ENCODE data around the gene RASGRF1.
"Not testable (repeated sequence)": the region's sequence is repeated elsewhere in the genome, so short reads cannot be mapped to it uniquely, and the experiment has no call there.

The RASGRF1 gene

GRCh38 chr15:78928616-78929093 is 161.9 kb downstream of the RASGRF1 start:
- DNase-seq = no peak

GRCh38 chr15:78928176-78928575 is 162.4 kb downstream of the RASGRF1 start:
- not testable (repeated sequence) for DNase-seq

GRCh38 chr15:78927077-78927790 is 163.3 kb downstream of the RASGRF1 start:
- DNase-seq = no peak

DNA sequence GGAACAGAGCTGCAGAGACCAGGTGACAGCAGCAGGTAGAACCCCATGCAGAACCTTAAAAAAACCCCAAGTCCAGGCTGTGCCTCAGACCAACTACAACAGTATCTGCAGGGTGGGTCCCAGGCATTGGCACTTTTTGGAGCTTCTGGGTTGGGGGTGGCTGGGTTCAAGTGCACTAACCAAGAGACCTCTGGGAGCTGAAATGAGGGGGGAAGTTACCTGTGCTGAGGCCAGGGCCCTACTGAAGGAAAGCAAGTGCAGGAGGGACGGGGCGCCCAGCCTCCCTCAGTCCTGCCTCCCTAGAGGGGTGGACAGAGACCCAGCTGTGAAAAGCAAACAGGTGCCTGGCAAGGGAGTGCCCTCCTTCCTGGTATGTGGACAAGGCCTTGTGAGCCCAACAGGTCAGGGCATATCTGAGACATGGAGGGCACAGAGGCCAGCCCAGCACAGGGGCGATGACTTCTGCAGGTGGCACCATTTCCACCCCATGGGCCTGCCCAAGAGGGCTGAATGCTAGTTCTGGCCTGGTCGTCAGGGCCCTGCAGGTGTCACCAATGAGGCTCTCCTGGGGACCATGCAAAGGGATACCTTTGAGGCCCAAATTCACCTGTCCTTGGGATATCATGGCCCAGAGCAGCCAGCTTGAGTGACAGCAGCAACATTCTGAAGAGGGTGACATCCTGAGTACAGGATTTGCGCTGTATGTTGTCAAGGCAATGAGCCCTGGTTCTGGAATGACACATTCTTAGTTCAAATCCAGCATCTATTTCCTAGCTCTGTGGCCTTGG is 164.4 kb downstream of the RASGRF1 start:
- DNase-seq = no peak

GRCh38 chr15:78925076-78925624 is 165.4 kb downstream of the RASGRF1 start:
- DNase-seq = no peak

GRCh38 chr15:78923480-78924360 is 166.9 kb downstream of the RASGRF1 start:
- DNase-seq = no peak

DNA sequence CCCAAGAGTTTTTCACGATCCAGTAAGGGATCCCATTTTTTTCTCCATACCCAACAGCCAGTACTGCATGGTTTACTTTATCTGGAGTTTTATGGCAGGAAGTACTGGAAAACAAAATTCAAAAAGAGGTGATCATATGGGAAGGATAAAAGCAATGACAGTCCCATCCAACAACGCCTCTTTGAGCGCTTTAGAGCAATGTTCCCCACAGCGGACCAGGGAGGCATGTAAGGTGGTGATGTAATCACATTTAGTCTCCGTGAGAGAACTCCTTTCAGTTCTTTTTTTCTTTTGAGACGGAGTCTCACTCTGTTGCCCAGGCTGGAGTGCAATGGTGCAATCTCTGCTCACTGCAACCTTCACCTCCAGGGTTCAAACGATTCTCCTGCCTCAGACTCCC is 167.6 kb downstream of the RASGRF1 start:
- no peak for DNase-seq

DNA sequence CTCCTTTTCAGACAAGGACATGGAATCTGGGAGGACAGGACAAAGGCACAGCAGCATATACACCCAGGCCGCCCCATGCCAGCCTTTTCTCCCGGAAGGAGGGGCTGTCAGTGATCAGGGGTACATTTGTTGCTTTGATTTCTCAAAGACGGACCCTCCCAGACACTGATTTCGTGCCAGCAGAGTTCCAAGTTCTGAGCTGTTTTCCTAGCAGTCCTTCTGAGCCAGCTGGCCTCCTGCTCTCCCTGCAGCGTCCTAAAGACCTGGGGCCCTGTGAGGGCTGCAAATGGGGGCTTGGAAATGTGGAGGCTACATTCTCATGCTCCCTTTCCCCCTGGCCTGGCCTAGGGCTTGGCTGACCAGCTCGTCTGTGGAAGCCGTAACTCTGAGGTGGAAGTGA is 168.1 kb downstream of the RASGRF1 start:
- DNase-seq = no peak

DNA sequence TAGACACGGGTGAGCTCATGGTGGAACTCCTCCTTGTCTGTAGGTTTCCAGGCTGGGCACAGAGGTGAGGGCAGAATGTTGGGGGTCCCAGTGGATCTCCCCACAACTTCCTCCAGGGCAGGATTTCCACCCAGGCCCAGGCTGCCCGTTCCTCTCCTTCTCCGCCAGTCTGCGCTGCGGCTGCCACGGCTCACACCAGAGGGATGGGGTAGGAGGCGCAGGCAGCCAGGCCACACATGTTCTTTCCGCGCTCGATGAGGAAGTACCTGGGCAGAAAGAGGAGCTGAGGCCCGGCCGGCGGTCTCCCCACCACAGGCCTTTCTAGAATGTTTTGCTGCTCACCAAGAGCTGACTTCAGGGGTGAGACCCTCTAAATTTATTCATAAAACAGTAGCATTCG is 168.6 kb downstream of the RASGRF1 start:
- no peak for DNase-seq

- no peak for DNase-seq
Observed at GRCh38 chr15:78921517-78921916, 169.1 kb downstream of the RASGRF1 start.

DNA sequence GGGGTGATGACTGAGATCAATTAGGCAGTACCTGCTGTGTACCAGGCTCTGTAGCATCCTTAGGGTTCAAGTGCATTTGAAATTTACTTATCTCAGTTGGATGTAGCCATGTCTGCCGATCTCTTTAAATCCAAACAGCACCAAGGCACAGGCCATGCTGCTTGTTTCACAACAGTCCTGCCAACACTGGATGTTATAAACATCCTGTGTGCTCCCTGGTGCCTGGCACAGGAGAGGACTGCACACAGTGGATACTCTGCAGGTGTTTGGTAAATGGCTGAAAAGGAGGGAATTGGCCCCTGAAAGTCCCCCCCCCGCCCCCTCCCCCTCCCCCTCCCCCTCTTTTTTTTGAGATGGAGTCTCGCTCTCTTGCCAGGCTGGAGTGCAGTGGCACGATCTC is 172.7 kb downstream of the RASGRF1 start:
- no peak for DNase-seq

DNA sequence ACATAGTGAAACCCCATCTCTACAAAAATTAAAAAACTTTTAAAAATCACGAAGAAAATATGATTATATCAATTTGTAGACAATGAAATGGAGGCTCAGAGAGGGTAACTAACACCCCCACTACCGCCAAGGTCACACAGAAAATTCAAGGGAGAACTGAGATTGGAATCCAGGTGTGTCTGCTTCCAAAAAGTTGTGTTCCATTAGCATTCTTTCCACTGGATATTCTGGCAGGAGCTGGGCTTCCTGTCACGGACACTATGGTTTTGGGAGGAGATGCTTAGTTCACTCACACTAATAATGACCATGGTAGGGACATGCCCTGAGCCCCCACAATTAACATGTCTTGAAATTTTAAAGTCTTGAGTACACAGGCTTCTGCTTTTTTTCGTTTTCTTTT is 174.5 kb downstream of the RASGRF1 start:
- DNase-seq = no peak

DNA sequence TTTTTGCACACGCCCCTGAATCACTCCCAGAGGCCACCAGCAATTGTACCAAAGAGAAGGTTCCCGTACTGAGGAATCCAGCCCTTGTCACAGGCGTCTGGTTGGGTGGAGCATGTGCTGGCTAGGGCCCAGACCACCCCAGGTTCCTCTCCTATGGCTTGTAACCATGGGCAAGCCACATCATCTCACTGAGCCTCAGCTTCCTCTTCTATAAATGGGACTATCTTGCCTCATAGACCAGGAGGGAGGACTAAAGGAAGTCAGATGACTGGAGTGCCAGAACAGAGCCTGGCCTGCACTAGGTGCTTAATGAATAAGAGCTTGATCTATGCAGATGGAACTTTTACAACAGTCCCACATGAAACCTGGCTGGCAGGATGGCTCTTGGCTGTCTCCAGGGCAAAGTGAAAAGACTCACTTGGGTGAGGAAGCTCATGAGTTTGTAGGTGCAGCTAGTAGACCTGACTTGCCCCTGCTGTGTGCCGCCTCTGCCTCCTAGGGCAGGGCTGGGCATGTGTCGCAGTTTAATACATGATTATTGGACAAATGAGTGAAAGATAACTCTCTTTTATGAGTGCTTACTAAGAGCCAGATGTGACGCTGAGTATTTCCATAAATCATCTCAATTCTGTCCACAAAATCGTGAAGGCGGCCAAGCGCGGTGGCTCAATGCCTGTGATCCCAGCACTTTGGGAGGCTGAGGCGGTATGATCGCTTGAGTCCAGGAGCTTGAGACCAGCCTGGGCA is 175.1 kb downstream of the RASGRF1 start:
- DNase-seq = no peak

GRCh38 chr15:78914027-78914764 is 176.4 kb downstream of the RASGRF1 start:
- DNase-seq = no peak

DNA sequence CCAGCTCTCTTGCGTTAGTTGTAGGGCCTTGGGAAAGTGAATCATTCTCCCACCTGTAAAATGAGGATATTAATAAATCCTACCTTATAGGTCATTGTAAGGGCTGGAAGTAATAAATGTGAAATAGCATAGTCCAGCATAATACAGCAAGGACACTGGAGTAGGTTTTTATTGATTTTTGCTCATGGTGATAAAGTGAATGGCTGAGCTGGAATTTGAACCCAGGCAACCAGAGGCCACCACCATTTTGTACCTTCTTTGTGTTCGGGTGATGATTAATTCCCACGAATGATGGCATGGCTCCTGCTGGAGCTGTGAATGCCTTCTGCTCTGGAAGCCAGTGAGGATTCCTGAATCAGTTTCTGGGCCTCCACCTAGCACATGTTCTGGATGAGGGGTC is 177.6 kb downstream of the RASGRF1 start:
- DNase-seq = no peak

DNA sequence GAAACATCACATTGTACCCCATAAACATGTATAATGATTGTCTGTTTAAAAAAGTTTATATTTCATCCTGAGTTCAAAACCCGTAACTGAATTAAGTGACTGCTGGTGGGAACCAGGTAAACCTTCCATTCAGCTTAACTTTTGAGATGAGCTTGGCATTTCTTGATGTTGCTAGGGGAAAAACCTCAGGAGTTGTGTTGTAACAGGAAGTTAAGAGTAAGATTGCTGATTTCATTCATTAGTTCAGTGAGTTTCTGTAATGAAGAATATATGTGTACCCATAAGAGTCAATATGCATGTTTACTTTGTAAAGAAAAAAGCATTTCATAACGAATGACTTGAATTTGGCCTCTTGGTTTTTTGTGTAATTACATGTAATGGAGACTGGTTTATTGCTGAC is 178.3 kb downstream of the RASGRF1 start:
- no peak for DNase-seq

GRCh38 chr15:78910271-78910670 is 180.3 kb downstream of the RASGRF1 start:
- no peak for DNase-seq
